ENCODE results near the gene PTF1A.
"Not testable (repeated sequence)": the region's sequence is repeated elsewhere in the genome, so short reads cannot be mapped to it uniquely, and the experiment has no call there.

PTF1A gene

GRCh38 chr10:23203369-23204325 lies 11.5 kb downstream of the PTF1A start:
- H3K4me3 ChIP-seq (replicated peaks; ENCODE audit: low read depth, low read length) = no peak overlapping the region
- no peak for TF ChIP-seq CTCF (IDR thresholded peaks at IDR 0.05; ENCODE audit: low read length, missing control alignments)
- DNase-seq (ENCODE audit: low read depth) = no peak

GRCh38 chr10:23204773-23205172 lies 12.7 kb downstream of the PTF1A start:
- TF ChIP-seq CTCF (IDR thresholded peaks at IDR 0.05; ENCODE audit: low read length, missing control alignments) = no peak
- H3K4me3 ChIP-seq (replicated peaks; ENCODE audit: low read depth, low read length) = no peak overlapping the region

GRCh38 chr10:23205972-23206642 lies 14.0 kb downstream of the PTF1A start:
- no peak for TF ChIP-seq CTCF (IDR thresholded peaks at IDR 0.05; ENCODE audit: low read length, missing control alignments)
- DNase-seq (ENCODE audit: low read depth) = no peak

More at GRCh38 chr10:23204773-23205172, 12.7 kb downstream of the PTF1A start:
- no peak for DNase-seq (ENCODE audit: low read depth)

GRCh38 chr10:23217471-23217870 lies 25.4 kb downstream of the PTF1A start:
- no peak overlapping the region for H3K4me3 ChIP-seq (replicated peaks; ENCODE audit: low read depth, low read length)
- TF ChIP-seq CTCF (IDR thresholded peaks at IDR 0.05; ENCODE audit: low read length, missing control alignments) = no peak
- DNase-seq (ENCODE audit: low read depth) = no peak

More at GRCh38 chr10:23205972-23206642, 14.0 kb downstream of the PTF1A start:
- H3K4me3 ChIP-seq (replicated peaks; ENCODE audit: low read depth, low read length) = no peak overlapping the region

GRCh38 chr10:23230582-23230981 lies 38.5 kb downstream of the PTF1A start:
- H3K4me3 ChIP-seq (replicated peaks; ENCODE audit: low read depth, low read length) = no peak overlapping the region
- TF ChIP-seq CTCF (IDR thresholded peaks at IDR 0.05; ENCODE audit: low read length, missing control alignments) = no peak
- DNase-seq (ENCODE audit: low read depth) = no peak

- no peak overlapping the region for H3K4me3 ChIP-seq (replicated peaks; ENCODE audit: low read depth, low read length)
- TF ChIP-seq CTCF (IDR thresholded peaks at IDR 0.05; ENCODE audit: low read length, missing control alignments) = no peak
- DNase-seq (ENCODE audit: low read depth) = no peak
Observed at GRCh38 chr10:23238015-23238414, 45.9 kb downstream of the PTF1A start.

GRCh38 chr10:23241779-23242178 lies 49.7 kb downstream of the PTF1A start:
- H3K4me3 ChIP-seq (replicated peaks; ENCODE audit: low read depth, low read length); DNase-seq (ENCODE audit: low read depth): not testable (repeated sequence)
